ENCODE data around the gene KRT76.
"Not testable (repeated sequence)": the region's sequence is repeated elsewhere in the genome, so short reads cannot be mapped to it uniquely, and the experiment has no call there.

The KRT76 gene

GRCh38 chr12:52777566-52777965 lies 421 bp upstream of the KRT76 start:
- DNase-seq, result no peak

GRCh38 chr12:52776435-52776834 lies 710 bp downstream of the KRT76 start:
- no peak for DNase-seq

DNA sequence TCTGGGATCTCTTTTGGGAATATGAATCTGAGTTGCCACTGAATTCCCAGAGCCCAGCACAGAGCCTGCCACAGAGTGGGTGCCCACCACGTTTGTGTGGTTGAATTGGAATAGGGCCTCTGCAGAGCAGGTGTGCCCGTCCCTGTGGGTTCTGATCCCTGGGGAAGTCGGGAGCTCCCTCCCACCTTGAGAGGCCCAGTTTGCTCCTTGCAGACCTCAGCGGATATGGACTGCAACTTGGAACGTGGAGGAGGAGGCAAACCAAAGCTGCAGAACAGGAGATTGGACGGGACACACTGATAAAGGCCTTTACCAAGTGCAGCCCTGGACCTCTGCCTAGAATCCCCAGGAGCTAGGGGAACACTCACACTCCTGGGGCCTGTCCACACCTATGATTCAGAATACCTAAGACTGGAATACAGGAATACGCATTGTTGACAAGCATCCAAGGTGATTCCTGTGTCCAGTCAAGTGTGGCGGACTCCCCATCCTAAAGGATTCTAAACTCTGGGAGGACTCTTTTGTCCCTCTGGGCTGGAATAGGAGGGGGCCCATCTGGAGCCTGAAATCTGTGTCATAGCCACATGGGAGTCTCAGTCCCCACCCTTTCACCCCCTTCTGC lies 2.4 kb downstream of the KRT76 start:
- no peak for DNase-seq

GRCh38 chr12:52772772-52773171 lies 4.4 kb downstream of the KRT76 start:
- DNase-seq, result no peak

- no peak for DNase-seq
Observed at GRCh38 chr12:52772188-52772587, 5.0 kb downstream of the KRT76 start.

DNA sequence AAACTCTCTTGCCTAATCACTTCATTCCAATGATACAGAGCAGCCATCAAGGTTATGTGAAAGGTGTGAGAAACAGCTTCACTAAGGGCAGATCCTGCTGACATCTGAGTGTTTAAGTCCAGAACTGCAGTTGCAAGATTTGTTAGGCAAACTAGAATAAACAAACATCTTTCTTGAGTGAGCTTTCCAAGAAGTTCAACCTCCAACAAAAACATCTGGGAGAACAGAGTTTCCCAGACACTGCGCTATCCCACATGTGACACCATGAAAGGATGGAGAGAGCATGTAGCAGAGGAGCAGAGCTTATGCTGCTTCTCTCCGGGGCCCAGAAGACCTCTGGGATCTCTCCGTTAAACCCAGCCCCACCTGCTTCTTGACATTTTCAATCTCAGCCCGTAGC lies 5.6 kb downstream of the KRT76 start:
- DNase-seq, result no peak

- no peak for DNase-seq
Observed at GRCh38 chr12:52771088-52771487, 6.1 kb downstream of the KRT76 start.

DNA sequence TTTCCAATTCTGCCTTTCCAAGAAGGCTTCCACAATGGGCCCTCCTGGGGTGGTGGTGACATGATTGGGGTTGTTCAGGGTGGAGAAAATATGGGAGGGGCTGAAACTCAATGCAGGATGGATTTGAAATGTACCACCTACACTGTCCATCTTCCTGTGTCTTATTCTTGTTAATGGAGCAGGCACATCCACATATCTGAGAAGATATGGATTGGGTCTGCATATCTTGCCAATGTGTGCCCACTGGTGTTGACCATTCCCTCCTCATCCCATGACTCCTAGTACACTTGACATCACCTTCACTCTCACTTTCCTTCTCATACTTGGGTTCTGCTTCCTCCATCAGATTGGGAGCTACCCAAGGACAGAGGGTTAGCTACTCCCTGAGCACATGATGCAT lies 7.2 kb downstream of the KRT76 start:
- DNase-seq, result no peak

- DNase-seq, result no peak
Observed at GRCh38 chr12:52769354-52769753, 7.8 kb downstream of the KRT76 start.

DNA sequence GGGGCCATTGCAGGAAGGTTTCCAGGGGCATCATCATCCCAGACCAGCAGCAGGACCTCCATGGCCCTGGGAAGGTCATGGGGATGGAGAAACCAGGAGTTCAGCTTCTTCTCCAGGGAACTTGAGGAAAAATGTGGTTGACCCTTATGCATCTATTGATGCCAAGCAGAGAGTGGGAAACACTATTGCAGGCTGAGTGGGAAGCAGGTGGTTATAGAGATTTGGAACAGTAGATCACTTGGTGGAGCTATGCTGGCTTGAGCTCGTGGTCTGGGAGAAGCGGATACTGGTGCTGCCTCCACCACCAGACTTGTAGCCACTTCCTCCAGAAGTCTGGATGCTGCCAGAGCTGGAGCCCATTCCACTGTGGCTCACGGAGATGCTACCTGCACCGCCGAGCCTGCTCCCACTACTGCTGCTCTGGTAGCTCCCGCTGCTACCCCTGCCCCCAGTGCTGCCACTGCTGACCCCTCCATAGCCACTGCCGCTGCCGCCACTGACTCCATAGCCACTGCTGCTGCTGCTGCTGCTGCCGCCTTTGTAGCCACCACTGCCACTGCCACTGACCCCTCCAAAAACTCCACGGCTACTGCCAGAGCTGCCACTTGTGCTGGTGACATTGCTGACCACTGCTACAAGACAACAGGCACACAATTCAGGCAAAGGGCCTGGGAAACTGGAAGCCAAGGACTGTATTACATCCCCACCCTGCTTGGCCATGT lies 8.5 kb downstream of the KRT76 start:
- DNase-seq, result no peak

DNA sequence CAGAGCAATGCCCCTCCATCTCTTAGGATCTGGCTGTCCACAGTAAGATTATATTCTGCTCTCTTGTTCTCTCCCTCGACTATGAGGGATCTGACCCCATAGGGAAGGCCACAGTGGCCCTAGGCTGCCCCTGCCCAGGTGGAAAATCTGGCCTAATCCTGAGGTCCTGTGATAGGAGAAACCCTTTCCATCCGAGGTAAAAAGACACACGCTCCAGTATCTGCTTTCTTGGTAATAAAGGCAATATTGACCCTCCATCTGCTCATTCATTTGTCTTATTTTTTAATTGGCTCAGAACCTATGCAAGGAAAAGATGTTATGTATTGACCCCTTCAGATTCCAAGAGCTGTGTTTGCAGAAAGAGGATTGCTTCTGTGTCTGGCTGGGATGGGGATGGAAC lies 9.7 kb downstream of the KRT76 start:
- DNase-seq, result no peak

DNA sequence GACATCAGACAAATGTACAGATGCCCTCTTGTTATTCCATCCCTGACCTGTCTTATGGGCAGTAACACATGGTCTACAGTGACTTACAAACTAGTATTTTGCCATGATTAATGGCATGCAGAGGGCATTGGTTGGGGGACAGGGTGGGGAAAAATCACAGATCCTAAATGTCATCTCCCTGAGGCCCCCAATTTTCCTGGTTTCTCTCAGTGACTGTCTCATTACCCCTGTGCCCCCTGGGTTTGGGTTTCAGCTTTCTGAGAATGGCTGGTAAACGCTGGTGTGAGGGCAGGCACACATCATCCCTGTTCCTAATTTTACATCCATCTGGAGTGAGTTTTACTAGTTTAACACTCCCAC lies 10.1 kb downstream of the KRT76 start:
- no peak for DNase-seq

DNA sequence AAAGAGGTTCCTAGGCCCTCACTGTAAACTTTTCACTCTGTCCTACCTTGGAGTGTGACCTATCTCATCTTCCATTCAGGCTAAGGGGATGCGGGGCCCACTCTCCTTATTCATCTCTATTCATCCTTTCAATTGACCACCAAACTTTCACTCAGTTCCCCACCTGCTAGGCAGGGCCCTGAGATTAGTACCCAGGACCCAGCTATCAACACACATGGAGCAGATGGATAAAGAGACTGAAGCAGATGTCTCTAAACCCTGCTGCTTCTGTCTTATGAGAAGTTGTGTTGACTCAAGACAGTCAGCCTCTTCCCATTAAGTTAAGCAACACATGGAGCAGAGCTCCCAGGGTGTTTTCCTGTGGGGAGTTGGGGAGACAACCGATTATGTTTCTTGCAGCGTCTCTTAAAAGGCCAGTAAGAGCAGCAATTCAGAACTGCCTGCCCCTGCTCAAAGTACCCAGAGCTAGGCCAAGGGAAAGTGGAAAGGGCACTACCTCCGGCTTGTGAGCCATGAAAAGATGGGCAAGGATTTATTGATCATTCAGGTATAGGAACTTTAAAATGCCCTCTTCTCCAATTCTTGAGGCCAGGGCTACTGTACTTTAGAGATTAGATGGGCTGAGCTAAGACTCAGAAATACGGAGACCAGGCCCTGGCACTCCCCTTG lies 10.7 kb downstream of the KRT76 start:
- DNase-seq, result no peak

DNA sequence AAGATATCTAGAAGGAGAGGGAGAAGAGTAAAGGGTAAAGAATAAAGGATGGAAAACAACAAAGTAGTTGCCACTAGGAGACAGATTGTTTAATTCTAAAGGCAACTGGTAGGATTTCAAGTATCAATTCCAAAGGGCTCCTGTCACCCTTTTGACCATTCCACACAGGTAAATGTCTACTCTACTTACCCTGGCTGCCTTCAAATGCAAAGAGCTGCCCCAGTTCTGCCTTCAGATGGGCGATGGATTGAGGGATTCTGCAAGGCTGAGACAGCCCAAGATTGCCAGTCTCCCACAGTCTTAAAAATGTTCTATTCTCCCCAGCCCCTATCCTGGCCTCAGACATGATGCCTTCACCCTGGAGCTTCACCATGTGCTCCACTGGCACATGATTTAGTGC lies 11.4 kb downstream of the KRT76 start:
- no peak for DNase-seq

GRCh38 chr12:52763991-52764390 lies 13.2 kb downstream of the KRT76 start:
- DNase-seq, result no peak

GRCh38 chr12:52763036-52763659 lies 14.0 kb downstream of the KRT76 start:
- no peak for DNase-seq

DNA sequence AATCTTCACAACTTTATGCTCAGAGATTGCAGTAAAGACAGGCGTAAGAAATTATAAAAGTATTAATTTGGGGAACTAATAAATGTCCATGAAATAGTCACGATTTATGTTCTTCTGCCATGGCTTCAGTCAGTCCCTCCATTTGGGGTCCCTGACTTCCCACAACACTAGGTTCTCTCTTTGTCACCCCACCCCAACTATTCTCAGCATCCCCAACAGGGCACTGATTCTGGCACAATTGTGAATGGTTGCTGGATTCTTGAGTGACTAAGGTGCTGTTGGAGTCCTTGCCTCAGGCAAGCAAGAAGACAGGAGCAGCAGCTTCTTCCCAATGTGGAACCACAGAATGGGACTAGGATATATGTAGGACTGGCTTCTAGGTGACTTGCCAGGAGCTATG lies 15.3 kb downstream of the KRT76 start:
- DNase-seq, result no peak

GRCh38 chr12:52761218-52761617 lies 15.9 kb downstream of the KRT76 start:
- not testable (repeated sequence) for DNase-seq

DNA sequence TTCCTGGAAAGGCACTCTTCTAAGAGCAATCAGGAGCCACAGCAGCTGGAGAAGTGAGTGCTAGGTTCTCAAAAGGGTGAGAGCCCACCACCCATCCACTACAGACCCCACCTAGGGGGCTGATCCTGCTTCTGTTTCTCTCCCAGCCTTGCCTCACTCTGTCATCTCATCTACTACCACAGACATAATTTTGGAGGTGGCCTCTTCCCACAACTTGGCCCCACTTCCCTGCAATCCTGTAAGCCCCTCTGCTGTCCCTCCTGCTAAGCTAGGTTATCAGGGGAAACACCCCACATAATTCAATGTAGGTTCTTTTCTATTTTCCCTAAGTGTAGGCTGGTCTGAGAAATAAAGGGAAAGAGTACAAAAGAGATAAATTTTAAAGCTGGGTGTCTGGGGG lies 16.5 kb downstream of the KRT76 start:
- no peak for DNase-seq

DNA sequence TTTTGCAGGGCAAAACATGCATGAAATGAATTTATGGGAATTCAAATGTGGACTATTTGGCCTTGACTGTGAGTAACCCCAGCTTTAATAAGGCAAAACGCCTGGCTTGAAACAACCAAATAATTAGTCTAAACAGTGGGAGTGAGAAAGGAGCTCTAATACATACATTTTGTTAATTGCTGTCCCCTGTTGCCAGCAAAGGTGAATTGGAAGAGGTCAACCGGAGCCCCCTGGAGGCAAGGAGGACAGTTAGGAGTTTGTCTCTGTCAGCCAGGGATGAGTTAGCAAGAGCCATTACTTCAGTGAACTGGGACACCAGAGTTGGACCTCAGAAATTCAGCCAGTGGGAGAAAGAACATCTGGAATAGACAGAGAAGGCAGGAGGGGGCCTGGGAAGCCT lies 17.4 kb downstream of the KRT76 start:
- DNase-seq, result no peak

DNA sequence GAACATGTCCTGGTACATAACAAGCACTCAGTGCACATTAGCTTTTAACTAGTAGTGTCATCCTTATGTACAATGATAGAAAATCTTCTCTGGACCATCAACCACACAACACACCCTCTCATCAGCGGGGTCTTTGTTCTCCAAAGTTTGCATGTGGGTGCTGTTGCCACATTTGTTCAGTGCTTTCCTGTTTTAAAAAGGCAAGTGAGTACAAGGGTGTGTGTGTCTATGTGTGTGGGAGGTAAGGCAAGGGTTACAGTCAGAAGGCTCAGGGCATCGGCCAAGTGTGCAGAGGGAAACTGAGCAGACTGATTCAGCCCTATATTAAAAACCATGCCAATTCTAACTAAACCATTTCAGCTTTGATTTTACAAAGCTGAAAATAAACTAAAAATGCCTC lies 17.9 kb downstream of the KRT76 start:
- no peak for DNase-seq

- DNase-seq, result no peak
Observed at GRCh38 chr12:52757449-52758176, 19.5 kb downstream of the KRT76 start.

GRCh38 chr12:52756281-52756960 lies 20.7 kb downstream of the KRT76 start:
- DNase-seq, result no peak
